CD4-positive, alpha-beta T cell (primary cell): ENCODE results near the gene DNAJA1. TPM values are rescaled to one million over a fixed set of nuclear protein-coding genes. Genes with fewer than 3 reads are reported as not detected.
"Not testable (repeated sequence)": the region's sequence is repeated elsewhere in the genome, so short reads cannot be mapped to it uniquely, and the experiment has no call there.

Experiments
- ATAC-seq: fragments of 200-7000 bp; cut with Tn5 transposase; one replicate; pipeline ENCODE4 v1.10.0; 2022; ENCODE audit warnings: mild to moderate bottlenecking; ENCODE audit not compliant: poor library complexity
- CTCF ChIA-PET: fragments of 350-600 bp; sonication (Branson Sonifier 250); formaldehyde crosslinking; loops from one replicate; lab custom pipeline; 2021; ENCODE audit warnings: antibody characterized with exemption, inconsistent platforms; lab: Charles Lee
- POLR2A ChIA-PET: fragments of 350-600 bp; sonication (Branson Sonifier 250); formaldehyde crosslinking; loops from one replicate; lab custom pipeline; 2021; ENCODE audit warnings: antibody characterized with exemption, inconsistent platforms; lab: Charles Lee
- DNase-seq, 14 experiments: peaks; one replicate each; pipeline ENCODE4 v3.0.0-alpha.2; 2013 to 2020; ENCODE audit warnings: mixed read lengths in 2 of 14
- H3K27ac ChIP-seq, 2 donors: one replicate each; pipeline versions ENCODE4 v1.5.1 to v1.7.0; 2013; ENCODE audit warnings: low read length in 2 of 2, low read depth in 1 of 2, mild to moderate bottlenecking in 1 of 2
- H3K27me3 ChIP-seq, 2 experiments: 1 replicate in 1 of 2; 2 replicates in 1 of 2; pipeline versions ENCODE4 v1.6.1 to v1.7.0; 2013; ENCODE audit warnings: low read length in 2 of 2, control low read depth in 1 of 2, mild to moderate bottlenecking in 1 of 2, moderate library complexity in 1 of 2; ENCODE audit not compliant: insufficient read depth in 2 of 2, control insufficient read depth in 1 of 2
- H3K36me3 ChIP-seq: one replicate; pipeline ENCODE4 v1.6.1; 2013; ENCODE audit warnings: low read length, control low read depth; ENCODE audit not compliant: insufficient read depth
- H3K4me1 ChIP-seq: one replicate; pipeline ENCODE4 v1.6.1; 2013; ENCODE audit warnings: low read length, control low read depth; ENCODE audit not compliant: insufficient read depth
- H3K4me3 ChIP-seq: one replicate; pipeline ENCODE4 v1.5.1; 2013; ENCODE audit warnings: mild to moderate bottlenecking, low read length, moderate library complexity
- H3K9me3 ChIP-seq, 2 experiments: 1 replicate in 1 of 2; 2 replicates in 1 of 2; pipeline versions ENCODE4 v1.6.1 to v1.7.0; 2013; ENCODE audit warnings: low read length in 2 of 2, mild to moderate bottlenecking in 2 of 2, control low read depth in 1 of 2, moderate library complexity in 1 of 2; ENCODE audit not compliant: control insufficient read depth in 1 of 2, insufficient read depth in 1 of 2
- H3K27ac Mint-ChIP-seq: one replicate; pipeline ENCODE4 v1.8.0; 2020; ENCODE audit warnings: mixed read lengths
- H3K27me3 Mint-ChIP-seq: one replicate; pipeline ENCODE4 v1.8.0; 2021; ENCODE audit warnings: mixed read lengths
- H3K36me3 Mint-ChIP-seq: one replicate; pipeline ENCODE4 v1.8.0; 2021; ENCODE audit warnings: low read depth, mixed read lengths
- H3K4me1 Mint-ChIP-seq: one replicate; pipeline ENCODE4 v1.8.0; 2021; ENCODE audit warnings: low read depth, mixed read lengths
- H3K4me3 Mint-ChIP-seq: one replicate; pipeline ENCODE4 v1.8.0; 2020; ENCODE audit warnings: mild to moderate bottlenecking, mixed read lengths
- H3K9me3 Mint-ChIP-seq: one replicate; pipeline ENCODE4 v1.8.0; 2020; ENCODE audit warnings: mixed read lengths
- intact Hi-C, 2 experiments: fragments of 100-400 bp; cut with DNase I in 1 of 2; cut with micrococcal nuclease in 1 of 2; formaldehyde crosslinking; loops; one replicate each; pipeline versions ENCODE4 v1.15.1 to v1.9.0; 2023 to 2025; cut with DNase I, micrococcal nuclease
- total RNA-seq, 174 experiments: library from RNA in 2 of 174; stranded (reverse) in 2 of 174; gene quantifications; one replicate each; pipeline ENCODE4 v1.2.3 and lab custom pipeline; 2021 to 2026
- TF ChIP-seq, protein P1 (sequence below): fragments of 200-600 bp; IDR thresholded peaks from one replicate; pipeline ENCODE4 v1.8.0; 2022; ENCODE audit warnings: antibody characterized with exemption, mild to moderate bottlenecking

The DNAJA1 gene
- total RNA-seq, 2 experiments from 2014 or later = 150 to 156 TPM

DNA sequence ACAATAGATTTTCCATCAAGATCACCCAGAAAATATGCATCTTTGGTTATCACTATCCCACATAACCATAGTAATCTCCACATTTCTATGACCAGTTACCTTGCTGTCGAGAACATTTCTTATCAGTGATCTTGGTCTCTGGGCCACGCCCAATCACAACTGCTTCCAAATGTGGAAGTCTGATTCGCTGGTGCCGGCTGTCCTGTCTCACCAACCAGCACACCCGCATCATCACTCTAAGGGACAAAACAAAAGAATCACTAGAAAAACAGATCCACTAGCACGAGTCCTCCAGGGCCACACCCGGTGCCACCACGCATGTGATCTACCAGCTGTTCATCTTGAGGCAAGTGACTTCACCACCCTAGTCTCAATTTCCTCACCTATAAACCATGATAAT is 35.4 kb upstream of the DNAJA1 start:
- H3K4me1 Mint-ChIP-seq = peaks cover 26% of the 10 kb centered on the region
- Histone ChIP-seq H3K9me3 (no peaks in the 10 kb centered on the region), H3K27ac (no peak overlapping the region), H3K36me3 (peaks cover 56% of the 10 kb centered on the region), H3K4me3 (no peak overlapping the region), H3K27me3 (no peaks in the 10 kb centered on the region), H3K4me1 (no peaks in the 10 kb centered on the region)
- no peak overlapping the region for H3K27ac Mint-ChIP-seq
- H3K4me3 Mint-ChIP-seq = no peak overlapping the region
- DNase-seq (no peak), ATAC-seq (no peak)
- intact Hi-C loops = no loop called here
- peaks cover 91% of the 10 kb centered on the region for H3K36me3 Mint-ChIP-seq
- H3K9me3 Mint-ChIP-seq = no peaks in the 10 kb centered on the region
- H3K27me3 Mint-ChIP-seq = no peaks in the 10 kb centered on the region
- TF ChIP-seq, protein P1, sequence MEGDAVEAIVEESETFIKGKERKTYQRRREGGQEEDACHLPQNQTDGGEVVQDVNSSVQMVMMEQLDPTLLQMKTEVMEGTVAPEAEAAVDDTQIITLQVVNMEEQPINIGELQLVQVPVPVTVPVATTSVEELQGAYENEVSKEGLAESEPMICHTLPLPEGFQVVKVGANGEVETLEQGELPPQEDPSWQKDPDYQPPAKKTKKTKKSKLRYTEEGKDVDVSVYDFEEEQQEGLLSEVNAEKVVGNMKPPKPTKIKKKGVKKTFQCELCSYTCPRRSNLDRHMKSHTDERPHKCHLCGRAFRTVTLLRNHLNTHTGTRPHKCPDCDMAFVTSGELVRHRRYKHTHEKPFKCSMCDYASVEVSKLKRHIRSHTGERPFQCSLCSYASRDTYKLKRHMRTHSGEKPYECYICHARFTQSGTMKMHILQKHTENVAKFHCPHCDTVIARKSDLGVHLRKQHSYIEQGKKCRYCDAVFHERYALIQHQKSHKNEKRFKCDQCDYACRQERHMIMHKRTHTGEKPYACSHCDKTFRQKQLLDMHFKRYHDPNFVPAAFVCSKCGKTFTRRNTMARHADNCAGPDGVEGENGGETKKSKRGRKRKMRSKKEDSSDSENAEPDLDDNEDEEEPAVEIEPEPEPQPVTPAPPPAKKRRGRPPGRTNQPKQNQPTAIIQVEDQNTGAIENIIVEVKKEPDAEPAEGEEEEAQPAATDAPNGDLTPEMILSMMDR = no peak
- POLR2A ChIA-PET = no interaction called here
- CTCF ChIA-PET = no interaction called here

DNA sequence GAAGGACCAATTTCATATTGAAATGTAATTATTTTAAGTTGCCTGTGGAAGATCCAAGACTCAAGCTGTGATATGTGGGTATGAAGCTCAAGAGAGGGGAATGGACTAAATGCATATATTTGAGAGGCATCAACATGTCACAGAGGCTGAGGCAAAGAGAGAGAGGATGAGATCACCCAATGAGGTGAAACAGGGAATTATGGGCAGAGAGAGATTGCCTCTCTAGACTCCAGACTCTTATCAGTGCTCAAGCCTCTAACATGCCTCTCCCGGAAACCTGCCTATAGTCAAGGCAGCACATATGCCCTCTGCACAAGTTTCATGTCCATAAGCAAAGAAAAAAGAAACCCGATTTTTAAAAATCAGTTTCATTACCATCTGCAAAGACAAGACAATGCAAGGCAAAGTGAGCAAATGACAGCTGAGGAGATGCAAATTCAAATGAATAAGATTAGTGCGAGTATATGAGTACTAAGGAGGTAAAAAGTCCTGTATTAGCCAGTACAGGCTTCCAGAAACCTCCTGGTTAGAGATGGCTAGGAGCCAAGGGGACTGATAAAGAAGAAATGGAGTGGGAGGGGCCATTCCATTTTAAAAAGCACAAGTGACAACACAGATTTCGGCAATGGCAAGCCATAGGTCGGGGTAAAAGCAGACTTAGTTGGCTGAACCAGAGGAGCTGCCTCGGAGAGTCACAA is 33.0 kb upstream of the DNAJA1 start:
- H3K27ac Mint-ChIP-seq = peak overlapping the region; percentile 39
- Histone ChIP-seq H3K27ac (no peak overlapping the region), H3K9me3 (no peaks in the 10 kb centered on the region), H3K4me1 (no peaks in the 10 kb centered on the region), H3K36me3 (peaks cover 59% of the 10 kb centered on the region), H3K27me3 (no peaks in the 10 kb centered on the region), H3K4me3 (no peak overlapping the region)
- DNase-seq (no peak), ATAC-seq (no peak)
- CTCF ChIA-PET = no interaction called here
- intact Hi-C loops = no loop called here
- peaks cover 93% of the 10 kb centered on the region for H3K36me3 Mint-ChIP-seq
- no peak overlapping the region for H3K4me3 Mint-ChIP-seq
- H3K4me1 Mint-ChIP-seq = peaks cover 34% of the 10 kb centered on the region
- TF ChIP-seq, protein P1 = no peak
- POLR2A ChIA-PET = no interaction called here
- H3K9me3 Mint-ChIP-seq = no peaks in the 10 kb centered on the region
- H3K27me3 Mint-ChIP-seq = no peaks in the 10 kb centered on the region

GRCh38 chr9:32992595-32993238 is 32.4 kb upstream of the DNAJA1 start:
- ATAC-seq (no peak), DNase-seq (no peak)
- Mint-ChIP-seq H3K4me1 (peaks cover 40% of the 10 kb centered on the region), H3K27ac (peak overlapping the region; percentile 39), H3K27me3 (no peaks in the 10 kb centered on the region), H3K9me3 (no peaks in the 10 kb centered on the region), H3K4me3 (no peak overlapping the region), H3K36me3 (peaks cover 93% of the 10 kb centered on the region)
- no peaks in the 10 kb centered on the region for H3K27me3 ChIP-seq
- TF ChIP-seq, protein P1 = no peak
- POLR2A ChIA-PET = no interaction called here
- H3K27ac ChIP-seq = no peak overlapping the region
- no peaks in the 10 kb centered on the region for H3K9me3 ChIP-seq
- peaks cover 59% of the 10 kb centered on the region for H3K36me3 ChIP-seq
- CTCF ChIA-PET = no interaction called here
- H3K4me3 ChIP-seq = no peak overlapping the region
- intact Hi-C loops = no loop called here
- no peaks in the 10 kb centered on the region for H3K4me1 ChIP-seq

- not testable (repeated sequence) for H3K9me3 ChIP-seq, H3K27me3 Mint-ChIP-seq, H3K27me3 ChIP-seq, ATAC-seq, H3K9me3 Mint-ChIP-seq
- POLR2A ChIA-PET = interaction anchor here (0.6 to 5.4 kb wide), 4 partner anchors 22 to 449 kb away, joined by 3 to 46 read pairs (median 4); partner anchors contain the start of genes DNAJA1, SMIM27 and SMU1
- H3K4me1 ChIP-seq = peaks cover 17% of the 10 kb centered on the region
- Mint-ChIP-seq H3K27ac (peak overlapping the region; percentile 96), H3K36me3 (peaks cover 45% of the 10 kb centered on the region), H3K4me3 (peak overlapping the region; percentile 97), H3K4me1 (peaks cover 49% of the 10 kb centered on the region)
- H3K4me3 ChIP-seq = peak overlapping the region; percentile 73
- H3K36me3 ChIP-seq = peaks cover 27% of the 10 kb centered on the region
- intact Hi-C loops = loop anchor here (1.0 to 2.0 kb wide), 4 partner anchors 24 to 428 kb away; partner anchors contain the start of genes NDUFB6 (in 2 of the 2), DNAJA1 (in 1 of the 2) and SMU1 (in 1 of the 2)
- peak in 6 of 14 experiments; percentile 14 to 53 (median 30) for DNase-seq
- CTCF ChIA-PET = interaction anchor here (1.2 to 1.4 kb wide), 2 partner anchors 621 to 1622 kb away, joined by 3 to 5 read pairs; no protein-coding TSS in a partner anchor
- peak overlapping the region; percentile 75 to 93 for H3K27ac ChIP-seq
These were observed 24.4 kb upstream of the DNAJA1 start for GRCh38 chr9:33000682-33001055.

GRCh38 chr9:33005335-33005734 is 19.7 kb upstream of the DNAJA1 start:
- H3K27me3 Mint-ChIP-seq, POLR2A ChIA-PET, H3K27ac ChIP-seq, H3K36me3 Mint-ChIP-seq, intact Hi-C loops, H3K27me3 ChIP-seq, H3K9me3 Mint-ChIP-seq, H3K36me3 ChIP-seq, DNase-seq, H3K4me3 ChIP-seq, H3K9me3 ChIP-seq, ATAC-seq, H3K27ac Mint-ChIP-seq: not testable (repeated sequence)
- peaks cover 12% of the 10 kb centered on the region for H3K4me1 ChIP-seq
- Mint-ChIP-seq H3K4me1 (peaks cover 17% of the 10 kb centered on the region), H3K4me3 (peak overlapping the region; percentile 11)
- CTCF ChIA-PET = interaction anchor here (0.7 kb wide), 1 partner anchor 9 kb away, joined by 4 read pairs; no protein-coding TSS in a partner anchor
